Endothelial cell of umbilical vein (primary cell): ENCODE data around the gene UBR3. TPM values are rescaled to one million over a fixed set of nuclear protein-coding genes. Genes with fewer than 3 reads are reported as not detected.

ENCODE experiments used
- BruUV-seq: library from RNA; stranded (reverse); fragments of 400-500 nt; replicated peaks from 2 replicates; lab custom pipeline; 2021; lab: Mats Ljungman, UMichigan
- CTCF ChIA-PET: fragments of 300-600, 350-600 bp; sonication (Branson Sonifier 250); formaldehyde crosslinking; loops from one replicate; lab custom pipeline; 2021; ENCODE audit warnings: antibody characterized with exemption, inconsistent platforms; lab: Charles Lee
- POLR2A ChIA-PET: fragments of 300-600, 350-600 bp; sonication (Branson Sonifier 250); formaldehyde crosslinking; loops from one replicate; lab custom pipeline; 2021; ENCODE audit warnings: antibody characterized with exemption, inconsistent platforms; lab: Charles Lee
- DNase-seq: peaks from one replicate; pipeline ENCODE4 v3.0.0-alpha.2; 2011; ENCODE audit warnings: low read depth, low spot score
- FAIRE-seq: peaks from 2 replicates; lab custom pipeline; 2011; peaks lifted over from hg19 to GRCh38; lab: Jason Lieb, UNC
- H2AFZ ChIP-seq: 2 replicates; pipeline ENCODE4 v1.6.0; 2012; ENCODE audit warnings: low read depth, low read length, control low read depth, inconsistent platforms
- H3K27ac ChIP-seq: 2 replicates; pipeline ENCODE4 v1.5.1; 2011; ENCODE audit warnings: low read depth, mild to moderate bottlenecking, control low read depth, low read length, moderate library complexity; ENCODE audit not compliant: insufficient read depth
- H3K27me3 ChIP-seq, 2 experiments: 2 replicates each; pipeline versions ENCODE4 v1.6.0 to v1.6.1; 2011; ENCODE audit warnings: low read length in 2 of 2, mixed read lengths in 1 of 2; ENCODE audit not compliant: control insufficient read depth in 2 of 2, insufficient read depth in 2 of 2
- H3K36me3 ChIP-seq, 2 experiments: 2 replicates in 1 of 2; 3 replicates in 1 of 2; pipeline ENCODE4 v1.5.1; 2011; ENCODE audit warnings: low read length in 2 of 2, mild to moderate bottlenecking in 1 of 2, moderate library complexity in 1 of 2; ENCODE audit not compliant: control insufficient read depth in 2 of 2, insufficient read depth in 2 of 2; ENCODE audit errors: extremely low read depth in 1 of 2
- H3K4me1 ChIP-seq: 3 replicates; pipeline ENCODE4 v1.5.1; 2011; ENCODE audit warnings: mild to moderate bottlenecking, low read length; ENCODE audit not compliant: control insufficient read depth, insufficient read depth; ENCODE audit errors: extremely low read depth
- H3K4me2 ChIP-seq: 2 replicates; pipeline ENCODE4 v1.6.1; 2011; ENCODE audit warnings: low read length, control low read depth, mixed read lengths; ENCODE audit not compliant: insufficient read depth
- H3K4me3 ChIP-seq, 3 experiments: fragments of 200-600 bp in 1 of 3; sonication (generic), shearing (Covaris generic) in 1 of 3; replicated peaks in 1 of 3; 2 replicates each; pipeline ENCODE4 v1.5.1; 2011 to 2016; ENCODE audit warnings: control low read depth in 3 of 3, low read length in 3 of 3, mild to moderate bottlenecking in 2 of 3, inconsistent platforms in 1 of 3, low read depth in 1 of 3, moderate library complexity in 1 of 3; ENCODE audit not compliant: insufficient read depth in 1 of 3
- H3K79me2 ChIP-seq: 2 replicates; pipeline ENCODE4 v1.6.0; 2012; ENCODE audit warnings: low read length, inconsistent platforms; ENCODE audit not compliant: control insufficient read depth, insufficient read depth
- H3K9ac ChIP-seq: replicated peaks from 2 replicates; pipeline ENCODE3; 2011; ENCODE audit warnings: low read length, control low read depth; ENCODE audit not compliant: insufficient read depth; ENCODE audit errors: extremely low read depth
- H3K9me1 ChIP-seq: replicated peaks from 3 replicates; pipeline ENCODE4 v1.6.0; 2011; ENCODE audit warnings: mild to moderate bottlenecking, low read length; ENCODE audit not compliant: control insufficient read depth, insufficient read depth; ENCODE audit errors: extremely low read depth
- H3K9me3 ChIP-seq: replicated peaks from 2 replicates; pipeline ENCODE4 v1.5.1; 2012; ENCODE audit warnings: low read length, inconsistent platforms; ENCODE audit not compliant: control insufficient read depth, insufficient read depth
- H4K20me1 ChIP-seq: replicated peaks from 2 replicates; pipeline ENCODE3; 2011; ENCODE audit warnings: mild to moderate bottlenecking, low read length; ENCODE audit not compliant: control insufficient read depth, insufficient read depth; ENCODE audit errors: extremely low read depth
- CTCF ChIP-seq, 2 donors: IDR thresholded peaks; 1 replicate in 1 of 2; 2 replicates in 1 of 2; pipeline ENCODE4 v1.5.1; 2011; ENCODE audit warnings: low read length in 2 of 2, mild to moderate bottlenecking in 2 of 2, moderate library complexity in 2 of 2, control low read depth in 1 of 2, inconsistent platforms in 1 of 2, low read depth in 1 of 2; ENCODE audit not compliant: insufficient read depth in 1 of 2; ENCODE audit errors: extremely low read depth in 1 of 2
- EZH2 ChIP-seq: IDR thresholded peaks from 2 replicates; pipeline ENCODE4 v1.6.1; 2012; ENCODE audit warnings: borderline replicate concordance, low read depth, mild to moderate bottlenecking, moderate library complexity, low read length, inconsistent platforms; ENCODE audit not compliant: severe bottlenecking
- MYC ChIP-seq: IDR thresholded peaks from one replicate; pipeline ENCODE4 v1.6.1; 2011; ENCODE audit warnings: mild to moderate bottlenecking, low read depth, low read length
- POLR2AphosphoS5 ChIP-seq: IDR thresholded peaks from 2 replicates; pipeline ENCODE4 v1.6.1; 2012; ENCODE audit warnings: low read depth, mild to moderate bottlenecking, control low read depth, low read length, moderate library complexity; ENCODE audit not compliant: insufficient read depth
- dilution Hi-C: fragments of 300-500 bp; cut with MboI; formaldehyde crosslinking; loops from one replicate; pipeline ENCODE4 v1.15.0; 2019; ENCODE audit warnings: low sequenced_read_pairs; ENCODE audit not compliant: extremely low pct_ligation_motif_present
- intact Hi-C: fragments of 100-400 bp; cut with micrococcal nuclease; formaldehyde crosslinking; loops from one replicate; pipeline ENCODE4 v1.10.0; 2022
- polyA plus RNA-seq, 4 experiments: library from polyadenylated mRNA; depleted of rRNA in 3 of 4; stranded (reverse) in 3 of 4; unstranded in 1 of 4; fragments of >200 nt; gene quantifications; 2 replicates each; pipeline versions ENCODE4 v1.2.1 to v1.2.3, GENCODE V29; 2011 to 2012; ENCODE audit warnings: missing spikeins in 1 of 4
- total RNA-seq: library from RNA; stranded (reverse); gene quantifications from 2 replicates; pipeline ENCODE4 v1.2.3, GENCODE V29; 2021
- TF ChIP-seq, protein P1 (sequence below): IDR thresholded peaks from 2 replicates; pipeline ENCODE4 v1.6.1; 2011; ENCODE audit not compliant: insufficient read depth, insufficient read length

The UBR3 gene
- total and polyA plus RNA-seq, 2 donors (not counting 3 experiments of a cell fraction or from before 2014, with no cell fraction given): 5.3 to 27.5 TPM

DNA sequence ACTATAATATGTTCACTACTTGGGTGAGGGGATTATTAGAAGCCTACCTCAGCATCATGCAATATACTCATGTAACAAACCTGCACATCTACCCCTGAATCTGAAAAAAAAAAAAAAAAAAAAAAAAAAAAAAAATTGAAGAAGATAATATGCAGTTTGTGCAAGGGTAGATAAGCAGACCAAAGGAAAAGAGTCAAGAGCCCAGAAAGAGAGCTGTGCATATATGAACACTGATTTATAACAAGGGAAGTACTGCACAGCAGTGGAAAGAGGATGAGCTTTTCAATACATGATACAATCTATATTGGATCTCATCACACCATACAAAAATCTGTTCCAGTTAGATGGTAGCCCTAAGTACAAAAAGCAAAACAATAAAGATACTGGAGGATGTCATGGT, 268.1 kb downstream of the UBR3 start:
- no peaks in the 10 kb centered on the region for H3K9me3 ChIP-seq
- FAIRE-seq: no peak
- no peaks in the 10 kb centered on the region for H4K20me1 ChIP-seq
- no peaks in the 10 kb centered on the region for H3K9me1 ChIP-seq
- DNase-seq: no peak
- H3K9ac ChIP-seq: no peak overlapping the region
- intact Hi-C loops (loop anchor here (5.0 kb wide), 1 partner anchor 62 kb away; no protein-coding TSS in a partner anchor), dilution Hi-C loops (no loop called here)
- H3K27me3 ChIP-seq: no peaks in the 10 kb centered on the region
- CTCF ChIA-PET: interaction anchor here (0.7 kb wide), 1 partner anchor 113 kb away, joined by 3 read pairs; no protein-coding TSS in a partner anchor
- POLR2A ChIA-PET: no interaction called here
- H3K79me2 ChIP-seq: no peaks in the 10 kb centered on the region
- no peak for TF ChIP-seq MYC
- TF ChIP-seq, protein P1, sequence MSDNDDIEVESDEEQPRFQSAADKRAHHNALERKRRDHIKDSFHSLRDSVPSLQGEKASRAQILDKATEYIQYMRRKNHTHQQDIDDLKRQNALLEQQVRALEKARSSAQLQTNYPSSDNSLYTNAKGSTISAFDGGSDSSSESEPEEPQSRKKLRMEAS: no peak
- no peak for TF ChIP-seq EZH2
- no peak for TF ChIP-seq CTCF (IDR thresholded peaks at IDR 0.05; ENCODE audit: extremely low read depth in 1 of 2, insufficient read depth in 1 of 2, low read depth in 1 of 2, low read length in 2 of 2)
- no peak for TF ChIP-seq POLR2AphosphoS5
- no TSS peak for BruUV-seq
- peaks cover 3% of the 10 kb centered on the region for H3K4me1 ChIP-seq
- no peak overlapping the region for H3K4me2 ChIP-seq
- H3K27ac ChIP-seq: no peak overlapping the region
- H2AFZ ChIP-seq: no peak overlapping the region
- no peaks in the 10 kb centered on the region for H3K36me3 ChIP-seq
- H3K4me3 ChIP-seq: no peak overlapping the region
